GM19438 (cell line): Measurements from ENCODE around the gene COPS4.
A peak's percentile ranks its signal among the peaks of the same experiment; 100 is the strongest.
"Not testable (repeated sequence)": the region's sequence is repeated elsewhere in the genome, so short reads cannot be mapped to it uniquely, and the experiment has no call there.

ENCODE experiments used
- ATAC-seq: cut with Tn5 transposase; IDR thresholded peaks from one replicate; pipeline ENCODE4 v1.9.1; 2021; ENCODE audit warnings: low read depth; ENCODE audit not compliant: unreplicated experiment

COPS4 gene

GRCh38 chr4:83022724-83023450 is 12.1 kb upstream of the COPS4 start:
- ATAC-seq: no peak

- ATAC-seq: not testable (repeated sequence)
Measured at GRCh38 chr4:83023599-83023998, 11.4 kb upstream of the COPS4 start.

GRCh38 chr4:83024233-83024632 is 10.8 kb upstream of the COPS4 start:
- no peak for ATAC-seq

- ATAC-seq: no peak
Measured at GRCh38 chr4:83025563-83025962, 9.4 kb upstream of the COPS4 start.

- ATAC-seq: no peak
Measured at GRCh38 chr4:83028976-83029375, 6.0 kb upstream of the COPS4 start.

- ATAC-seq: no peak
Measured at GRCh38 chr4:83029688-83030087, 5.3 kb upstream of the COPS4 start.

GRCh38 chr4:83036991-83037665 is 2.1 kb downstream of the COPS4 start:
- ATAC-seq: no peak

GRCh38 chr4:83040269-83040668 is 5.3 kb downstream of the COPS4 start:
- ATAC-seq: no peak

- ATAC-seq: not testable (repeated sequence)
Measured at GRCh38 chr4:83043157-83043556, 8.2 kb downstream of the COPS4 start.

- no peak for ATAC-seq
Measured at GRCh38 chr4:83043801-83044407, 8.9 kb downstream of the COPS4 start.

GRCh38 chr4:83046693-83047473 is 11.9 kb downstream of the COPS4 start:
- ATAC-seq: no peak

- ATAC-seq: not testable (repeated sequence)
Measured at GRCh38 chr4:83048781-83049180, 13.8 kb downstream of the COPS4 start.

GRCh38 chr4:83054928-83055327 is 19.9 kb downstream of the COPS4 start:
- ATAC-seq: no peak

- ATAC-seq: no peak
Measured at GRCh38 chr4:83062739-83063138, 27.8 kb downstream of the COPS4 start.

GRCh38 chr4:83065266-83065665 is 30.3 kb downstream of the COPS4 start:
- ATAC-seq: no peak

- ATAC-seq: no peak
Measured at GRCh38 chr4:83067058-83067639, 32.2 kb downstream of the COPS4 start.

GRCh38 chr4:83071116-83071515 is 36.1 kb downstream of the COPS4 start:
- no peak for ATAC-seq

- peak; percentile 72 for ATAC-seq
Measured at GRCh38 chr4:83074086-83074704, 39.2 kb downstream of the COPS4 start.

GRCh38 chr4:83074783-83075182 is 39.8 kb downstream of the COPS4 start:
- ATAC-seq: not testable (repeated sequence)
